Activated CD4-positive, alpha-beta T cell treated with anti-CD3 and anti-CD28 coated beads for 36 hours (primary cell): ENCODE data around the gene TNFAIP8. TPM values are rescaled to one million over a fixed set of nuclear protein-coding genes. Genes with fewer than 3 reads are reported as not detected.
A peak's percentile ranks its signal among the peaks of the same experiment; 100 is the strongest.

Source experiments
- ATAC-seq: fragments of 200-7000 bp; cut with Tn5 transposase; one replicate; pipeline ENCODE4 v1.10.0; 2021; ENCODE audit warnings: mild to moderate bottlenecking, moderate library complexity
- CTCF ChIA-PET: fragments of 350-600 bp; sonication (Branson Sonifier 250); formaldehyde crosslinking; loops from one replicate; lab custom pipeline; 2021; ENCODE audit warnings: antibody characterized with exemption; lab: Charles Lee
- POLR2A ChIA-PET: fragments of 350-600 bp; sonication (Branson Sonifier 250); formaldehyde crosslinking; loops from one replicate; lab custom pipeline; 2021; ENCODE audit warnings: antibody characterized with exemption, inconsistent platforms; lab: Charles Lee
- DNase-seq: peaks from one replicate; pipeline ENCODE4 v3.0.0-alpha.2; 2020
- H3K27ac Mint-ChIP-seq: one replicate; pipeline ENCODE4 v1.8.0; 2021; ENCODE audit warnings: mixed read lengths
- H3K27me3 Mint-ChIP-seq: one replicate; pipeline ENCODE4 v1.8.0; 2021; ENCODE audit warnings: mixed read lengths
- H3K36me3 Mint-ChIP-seq: one replicate; pipeline ENCODE4 v1.8.0; 2021; ENCODE audit warnings: low read depth, mixed read lengths
- H3K4me1 Mint-ChIP-seq: one replicate; pipeline ENCODE4 v1.8.0; 2021; ENCODE audit warnings: mixed read lengths
- H3K4me3 Mint-ChIP-seq: one replicate; pipeline ENCODE4 v1.8.0; 2021; ENCODE audit warnings: mild to moderate bottlenecking, moderate library complexity, mixed read lengths
- H3K9me3 Mint-ChIP-seq: one replicate; pipeline ENCODE4 v1.8.0; 2021; ENCODE audit warnings: low read depth, mixed read lengths
- intact Hi-C, 2 experiments: fragments of 100-400 bp; cut with DNase I in 1 of 2; cut with micrococcal nuclease in 1 of 2; formaldehyde crosslinking; loops; one replicate each; pipeline versions ENCODE4 v1.14.2 to v1.15.1; 2022 to 2024; cut with DNase I, micrococcal nuclease
- total RNA-seq, 2 experiments: library from RNA; stranded (reverse); gene quantifications; one replicate each; pipeline ENCODE4 v1.2.3, GENCODE V29; 2021

Gene TNFAIP8
- total RNA-seq, 2 experiments from 2014 or later, result 166 to 171 TPM

DNA sequence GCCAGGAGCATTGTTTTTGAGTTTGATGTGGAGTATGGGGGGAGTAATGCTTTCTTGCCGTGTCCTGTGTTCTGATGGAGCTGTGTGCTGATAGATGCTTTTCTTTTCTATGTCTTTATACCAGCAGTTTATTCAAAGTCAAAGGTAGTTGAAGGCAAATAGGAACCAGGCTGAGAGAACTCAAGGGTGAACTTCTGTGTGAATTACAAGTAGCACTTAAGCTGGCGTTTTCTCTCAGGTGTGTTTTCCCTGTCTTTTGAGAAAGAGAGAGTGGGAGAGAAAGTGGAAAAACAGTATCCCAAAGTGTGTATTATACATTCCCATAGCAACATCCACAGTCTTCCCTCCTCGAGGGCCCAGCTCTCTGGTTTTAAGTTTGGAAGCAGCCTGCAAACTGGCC lies 1.5 kb downstream of the TNFAIP8 start:
- intact Hi-C loops, result loop anchor here in 1 of 2 experiments (2.0 to 5.0 kb wide), 3 partner anchors 40 to 370 kb away; partner anchors contain the start of gene DTWD2
- no peak for DNase-seq
- Mint-ChIP-seq H3K27me3 (no peaks in the 10 kb centered on the region), H3K4me3 (peak overlapping the region; percentile 98), H3K4me1 (peaks cover 68% of the 10 kb centered on the region), H3K27ac (peak overlapping the region; percentile 99), H3K36me3 (peaks cover 68% of the 10 kb centered on the region), H3K9me3 (no peaks in the 10 kb centered on the region)
- ATAC-seq, result no peak
- CTCF ChIA-PET, result interaction anchor here (0.6 to 8.7 kb wide), 14 partner anchors 9 to 369 kb away, joined by 3 to 53 read pairs (median 4); partner anchors contain the start of gene DTWD2
- POLR2A ChIA-PET, result interaction anchor here (0.6 to 2.3 kb wide), 10 partner anchors 8 to 287 kb away, joined by 3 to 21 read pairs (median 4); no protein-coding TSS in a partner anchor

DNA sequence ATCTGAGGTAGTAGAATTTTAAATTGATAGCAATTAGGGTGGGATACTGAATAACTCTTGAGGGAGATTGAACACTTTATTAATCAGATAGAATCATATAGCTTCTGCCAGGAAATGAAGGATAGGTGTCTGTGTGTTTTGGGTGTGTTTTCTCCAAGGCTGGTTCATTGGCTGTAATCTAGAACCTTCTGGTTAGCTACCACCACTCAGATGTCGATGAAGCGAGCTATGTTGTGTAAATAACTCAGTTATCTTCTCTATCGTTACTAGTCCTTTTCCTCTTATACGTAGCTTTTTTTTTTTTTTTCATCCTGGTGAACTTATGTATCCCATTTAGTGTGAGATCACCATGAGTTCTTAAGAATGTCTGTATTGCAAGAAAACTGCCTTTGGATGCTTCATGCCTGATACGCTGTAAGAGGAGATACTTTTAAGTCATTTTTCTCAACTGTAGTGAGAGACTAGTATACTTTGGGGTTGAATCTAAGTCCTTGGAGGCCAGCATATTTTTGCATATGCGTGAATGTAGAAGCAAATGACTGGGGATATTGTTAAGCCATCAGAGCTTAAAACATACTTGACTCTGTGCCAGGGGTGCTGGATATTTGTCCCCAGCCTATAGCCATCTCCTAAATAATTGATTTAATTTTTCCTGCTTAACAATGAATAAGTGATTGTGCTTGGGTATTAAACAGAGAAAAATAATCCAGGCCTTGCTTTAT lies 2.1 kb downstream of the TNFAIP8 start:
- CTCF ChIA-PET, result interaction anchor here (0.6 to 8.7 kb wide), 13 partner anchors 8 to 370 kb away, joined by 3 to 53 read pairs (median 4); partner anchors contain the start of gene DTWD2
- H3K27ac Mint-ChIP-seq, result peak overlapping the region; percentile 99
- H3K4me3 Mint-ChIP-seq, result peak overlapping the region; percentile 98
- H3K27me3 Mint-ChIP-seq, result no peaks in the 10 kb centered on the region
- ATAC-seq (no peak), DNase-seq (no peak)
- intact Hi-C loops, result loop anchor here (1.0 to 5.0 kb wide), 4 partner anchors 9 to 371 kb away; partner anchors contain the start of gene DTWD2 (in 1 of the 2)
- peaks cover 68% of the 10 kb centered on the region for H3K4me1 Mint-ChIP-seq
- no peaks in the 10 kb centered on the region for H3K9me3 Mint-ChIP-seq
- peaks cover 70% of the 10 kb centered on the region for H3K36me3 Mint-ChIP-seq
- POLR2A ChIA-PET, result interaction anchor here (0.6 to 2.3 kb wide), 7 partner anchors 12 to 95 kb away, joined by 3 to 21 read pairs (median 4); no protein-coding TSS in a partner anchor

DNA sequence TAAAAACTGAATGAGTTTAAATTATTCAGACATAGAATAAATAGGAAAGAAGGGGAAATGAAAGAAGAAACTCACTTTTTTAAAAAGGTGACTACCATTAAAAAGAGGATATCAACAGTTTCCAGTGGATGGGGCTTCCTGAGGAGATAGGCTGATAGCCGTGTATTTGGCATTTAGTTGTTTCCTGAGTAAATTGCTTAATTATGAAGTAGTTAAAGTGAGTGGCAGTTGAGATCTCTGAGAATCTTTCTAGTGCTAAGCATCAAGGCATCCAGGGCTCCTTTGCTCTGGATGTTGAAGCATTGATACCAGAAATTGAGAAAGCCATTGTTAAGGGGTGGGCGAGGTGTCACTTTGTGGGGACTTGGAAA lies 2.7 kb downstream of the TNFAIP8 start:
- peak overlapping the region; percentile 98 for H3K4me3 Mint-ChIP-seq
- CTCF ChIA-PET, result interaction anchor here (0.6 to 8.7 kb wide), 9 partner anchors 8 to 370 kb away, joined by 3 to 53 read pairs (median 4); partner anchors contain the start of gene DTWD2
- ATAC-seq, result no peak
- no peaks in the 10 kb centered on the region for H3K27me3 Mint-ChIP-seq
- DNase-seq, result no peak
- POLR2A ChIA-PET, result interaction anchor here (1.6 to 2.1 kb wide), 2 partner anchors 14 to 24 kb away, joined by 3 to 21 read pairs; no protein-coding TSS in a partner anchor
- peaks cover 69% of the 10 kb centered on the region for H3K4me1 Mint-ChIP-seq
- H3K27ac Mint-ChIP-seq, result peak overlapping the region; percentile 99
- H3K36me3 Mint-ChIP-seq, result peaks cover 75% of the 10 kb centered on the region
- intact Hi-C loops, result loop anchor here (1.0 to 5.0 kb wide), 3 partner anchors 9 to 371 kb away; partner anchors contain the start of gene DTWD2 (in 1 of the 2)
- no peaks in the 10 kb centered on the region for H3K9me3 Mint-ChIP-seq

DNA sequence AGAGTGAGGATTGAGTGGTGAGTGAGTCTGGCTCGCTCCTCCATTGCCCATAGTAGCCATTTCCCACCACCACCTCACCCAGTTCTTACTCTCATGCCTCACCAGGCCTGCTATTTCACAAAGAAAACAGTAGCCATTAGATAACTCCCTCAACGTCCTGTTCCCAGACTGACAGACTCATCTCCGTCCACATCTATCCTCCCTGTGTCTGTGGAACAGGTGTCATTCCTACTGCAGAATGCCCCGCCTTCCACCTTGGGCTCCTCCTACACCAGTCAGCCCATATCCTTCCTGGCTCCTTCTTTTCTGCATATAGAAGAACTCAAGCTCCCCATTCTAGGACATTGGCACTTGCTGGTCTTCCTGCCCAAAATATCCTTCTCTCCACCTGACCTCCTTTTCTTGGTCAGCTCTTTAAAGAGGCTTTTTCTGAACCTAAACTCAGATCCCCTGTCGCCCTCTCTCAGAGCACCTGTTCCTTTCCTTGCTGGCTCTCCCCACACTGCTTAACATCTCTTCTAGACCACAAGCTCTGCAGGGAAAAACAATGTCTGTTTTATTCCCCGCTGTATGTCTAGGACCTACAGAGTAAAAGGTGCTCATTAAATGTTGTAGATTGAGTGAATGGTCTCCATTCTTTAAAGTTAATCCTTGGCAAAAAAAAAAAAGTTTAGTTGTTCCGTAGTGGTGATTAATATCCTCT lies 3.2 kb downstream of the TNFAIP8 start:
- Mint-ChIP-seq H3K4me3 (peak overlapping the region; percentile 98), H3K27ac (peak overlapping the region; percentile 99), H3K27me3 (no peaks in the 10 kb centered on the region), H3K36me3 (peaks cover 79% of the 10 kb centered on the region), H3K4me1 (peaks cover 69% of the 10 kb centered on the region), H3K9me3 (no peaks in the 10 kb centered on the region)
- ChIA-PET POLR2A (interaction anchor here (0.6 to 1.6 kb wide), 6 partner anchors 13 to 47 kb away, joined by 3 to 6 read pairs (median 4); no protein-coding TSS in a partner anchor), CTCF (interaction anchor here (0.6 to 8.7 kb wide), 9 partner anchors 11 to 120 kb away, joined by 3 to 53 read pairs (median 6); no protein-coding TSS in a partner anchor)
- intact Hi-C loops, result loop anchor here (1.0 to 5.0 kb wide), 3 partner anchors 8 to 372 kb away; partner anchors contain the start of gene DTWD2 (in 1 of the 2)
- ATAC-seq (no peak), DNase-seq (no peak)

DNA sequence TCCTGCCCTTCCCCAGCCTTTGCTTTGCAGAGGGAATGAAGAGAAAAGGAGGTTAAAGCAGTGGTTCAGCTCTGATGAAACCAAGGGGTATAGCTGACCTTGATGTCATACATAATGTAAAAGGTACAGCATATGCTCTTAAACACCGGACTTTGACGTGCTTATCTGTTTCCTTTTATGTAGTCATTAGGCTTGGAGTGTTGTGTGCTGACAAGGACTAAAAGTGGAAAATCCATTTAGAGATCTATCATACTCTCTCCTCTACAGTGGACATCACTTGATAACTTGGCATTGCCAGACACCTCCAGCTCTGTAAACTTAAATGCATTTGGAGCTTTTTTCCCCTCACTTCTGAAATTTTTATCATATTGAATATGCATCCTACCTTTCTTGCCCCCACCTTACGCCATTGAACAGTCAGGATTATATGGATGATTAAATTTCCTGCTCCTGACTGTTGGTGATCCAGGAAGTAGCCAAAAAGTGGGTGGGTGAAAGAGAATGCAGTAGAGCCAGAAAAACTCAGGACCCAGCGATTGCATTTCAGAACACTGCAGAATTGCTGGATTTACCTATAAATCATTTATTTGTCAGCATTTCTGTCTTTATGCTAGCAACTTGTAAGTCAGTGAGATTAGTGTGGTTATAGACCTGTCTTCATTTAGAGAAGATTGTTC lies 4.1 kb downstream of the TNFAIP8 start:
- no peaks in the 10 kb centered on the region for H3K9me3 Mint-ChIP-seq
- H3K27ac Mint-ChIP-seq, result peak overlapping the region; percentile 99
- ATAC-seq (no peak), DNase-seq (no peak)
- peaks cover 72% of the 10 kb centered on the region for H3K4me1 Mint-ChIP-seq
- ChIA-PET POLR2A (interaction anchor here (0.6 to 1.6 kb wide), 6 partner anchors 13 to 47 kb away, joined by 3 to 5 read pairs (median 4); no protein-coding TSS in a partner anchor), CTCF (interaction anchor here (0.6 to 8.7 kb wide), 10 partner anchors 11 to 121 kb away, joined by 3 to 53 read pairs (median 6); no protein-coding TSS in a partner anchor)
- H3K36me3 Mint-ChIP-seq, result peaks cover 84% of the 10 kb centered on the region
- intact Hi-C loops, result loop anchor here in 1 of 2 experiments (5.0 kb wide), 2 partner anchors 37 to 373 kb away; partner anchors contain the start of gene DTWD2
- H3K4me3 Mint-ChIP-seq, result peak overlapping the region; percentile 98
- no peaks in the 10 kb centered on the region for H3K27me3 Mint-ChIP-seq

DNA sequence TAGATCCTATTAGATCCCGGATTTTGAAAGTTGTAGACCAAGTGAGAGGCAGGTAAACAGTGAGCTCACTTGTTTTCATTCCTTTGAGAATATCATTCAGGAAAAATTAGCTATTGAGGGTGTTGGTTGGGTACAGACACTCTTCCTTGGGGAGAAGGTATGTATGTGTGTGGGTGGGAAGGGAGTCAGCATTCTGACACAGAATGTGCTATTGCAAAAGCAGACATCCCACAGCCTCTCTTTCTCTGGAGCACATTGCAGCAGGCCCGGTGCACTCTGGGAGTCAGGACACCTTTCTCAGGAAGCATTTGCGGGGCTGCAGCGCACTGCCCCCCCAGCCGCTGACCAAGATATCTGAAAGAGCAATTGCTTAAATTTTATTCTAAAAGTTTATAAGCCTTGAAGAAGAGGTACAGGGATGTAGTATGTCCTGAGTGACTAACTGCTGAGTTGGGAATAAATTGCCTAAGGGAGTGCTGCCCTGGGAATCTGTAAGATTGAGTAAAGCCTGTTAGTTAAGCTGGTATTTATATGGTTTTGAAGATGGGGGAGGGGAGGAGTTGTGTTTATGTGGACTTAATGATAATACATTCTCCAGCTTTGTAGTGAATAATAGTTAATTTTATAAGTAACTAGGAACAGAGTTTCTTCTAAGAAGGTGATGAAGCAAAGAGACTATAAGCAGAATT lies 5.2 kb downstream of the TNFAIP8 start:
- H3K27ac Mint-ChIP-seq, result peak overlapping the region; percentile 99
- H3K36me3 Mint-ChIP-seq, result peaks cover 90% of the 10 kb centered on the region
- H3K4me1 Mint-ChIP-seq, result peaks cover 79% of the 10 kb centered on the region
- peak overlapping the region; percentile 98 for H3K4me3 Mint-ChIP-seq
- intact Hi-C loops, result no loop called here
- CTCF ChIA-PET, result interaction anchor here (0.6 to 8.7 kb wide), 16 partner anchors 8 to 373 kb away, joined by 3 to 53 read pairs (median 4); partner anchors contain the start of gene DTWD2
- no peak for ATAC-seq
- peaks cover 1% of the 10 kb centered on the region for H3K9me3 Mint-ChIP-seq
- POLR2A ChIA-PET, result no interaction called here
- no peaks in the 10 kb centered on the region for H3K27me3 Mint-ChIP-seq
- no peak for DNase-seq

DNA sequence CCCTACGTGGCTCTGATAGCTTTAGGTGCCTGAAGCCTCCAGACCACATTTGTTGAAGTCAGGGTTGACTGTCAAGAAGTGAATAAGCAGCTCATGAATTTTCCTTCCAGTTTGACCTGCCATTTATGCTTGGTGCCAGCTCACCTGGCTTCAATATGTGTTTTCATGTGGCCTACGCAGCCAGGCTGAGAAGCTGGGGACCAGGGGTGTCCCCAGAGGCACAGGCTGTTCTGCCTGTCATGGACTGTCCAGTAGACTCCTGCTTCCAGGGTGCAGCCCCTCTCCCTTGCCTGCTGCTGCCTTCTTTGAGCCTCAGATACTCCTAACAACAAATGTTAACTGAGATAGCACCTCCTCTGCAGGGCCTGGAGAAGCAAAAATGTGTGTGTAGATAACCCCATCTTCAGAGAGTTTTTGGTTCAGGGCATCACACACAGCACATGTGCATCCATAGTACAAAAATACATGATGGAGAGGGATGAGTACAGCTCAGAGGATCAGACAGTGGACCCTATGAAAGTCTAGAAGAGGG lies 5.8 kb downstream of the TNFAIP8 start:
- Mint-ChIP-seq H3K27ac (peak overlapping the region; percentile 99), H3K4me3 (peak overlapping the region; percentile 98), H3K36me3 (peaks cover 91% of the 10 kb centered on the region), H3K9me3 (peaks cover 1% of the 10 kb centered on the region), H3K27me3 (no peaks in the 10 kb centered on the region), H3K4me1 (peaks cover 85% of the 10 kb centered on the region)
- intact Hi-C loops, result no loop called here
- DNase-seq (no peak), ATAC-seq (peak; percentile 6)
- ChIA-PET CTCF (interaction anchor here (0.6 to 8.7 kb wide), 11 partner anchors 9 to 374 kb away, joined by 3 to 53 read pairs (median 4); partner anchors contain the start of gene DTWD2), POLR2A (interaction anchor here (1.3 to 1.4 kb wide), 2 partner anchors 72 to 94 kb away, joined by 3 to 4 read pairs; no protein-coding TSS in a partner anchor)

DNA sequence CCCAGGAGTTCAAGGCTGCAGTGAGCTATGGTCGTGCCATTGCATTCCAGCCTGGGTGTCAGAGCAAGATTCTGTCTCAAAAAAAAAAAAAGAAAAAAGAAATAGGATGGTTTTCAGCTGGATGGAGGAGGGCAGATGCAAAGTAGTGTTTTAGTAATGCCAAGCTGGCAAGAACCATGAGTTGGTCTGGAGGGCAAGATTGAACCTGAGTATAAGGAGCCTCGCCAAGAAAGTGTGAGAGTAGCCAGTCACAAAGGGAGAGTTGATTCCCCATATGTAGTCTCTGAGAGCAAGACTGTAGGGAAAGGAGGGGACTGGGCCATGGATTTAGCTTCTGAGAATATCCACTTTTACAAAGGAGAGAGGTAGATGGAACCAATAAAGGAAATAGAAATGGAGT lies 6.9 kb downstream of the TNFAIP8 start:
- ATAC-seq (no peak), DNase-seq (no peak)
- H3K27me3 Mint-ChIP-seq, result no peaks in the 10 kb centered on the region
- ChIA-PET POLR2A (interaction anchor here (0.7 to 2.2 kb wide), 9 partner anchors 9 to 95 kb away, joined by 3 to 9 read pairs (median 4); no protein-coding TSS in a partner anchor), CTCF (interaction anchor here (0.6 to 8.7 kb wide), 9 partner anchors 9 to 90 kb away, joined by 3 to 53 read pairs (median 4); no protein-coding TSS in a partner anchor)
- H3K4me1 Mint-ChIP-seq, result peaks cover 93% of the 10 kb centered on the region
- intact Hi-C loops, result no loop called here
- peaks cover 82% of the 10 kb centered on the region for H3K36me3 Mint-ChIP-seq
- peak overlapping the region; percentile 98 for H3K4me3 Mint-ChIP-seq
- H3K27ac Mint-ChIP-seq, result peak overlapping the region; percentile 99
- H3K9me3 Mint-ChIP-seq, result peaks cover 1% of the 10 kb centered on the region

DNA sequence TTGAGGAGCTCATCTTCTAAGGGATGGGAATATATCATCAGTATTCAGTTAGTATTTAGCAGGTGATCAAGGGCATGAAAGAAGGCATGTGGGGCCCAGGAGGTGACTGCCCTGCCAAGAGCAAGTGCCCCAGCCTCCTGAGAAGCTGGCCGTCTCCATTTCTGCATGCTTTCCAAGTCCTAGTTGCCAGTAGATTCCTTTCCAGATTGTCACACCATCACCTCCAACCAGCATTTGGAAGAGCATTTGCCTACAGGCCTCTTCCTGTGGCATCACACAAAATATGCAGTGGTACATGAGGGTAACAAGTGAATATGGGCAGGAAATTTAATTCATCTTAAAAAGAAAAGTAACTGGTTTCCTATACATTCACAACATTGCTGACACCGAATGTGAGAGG lies 7.5 kb downstream of the TNFAIP8 start:
- peaks cover 96% of the 10 kb centered on the region for H3K4me1 Mint-ChIP-seq
- ChIA-PET POLR2A (interaction anchor here (0.7 to 2.2 kb wide), 7 partner anchors 10 to 60 kb away, joined by 3 to 9 read pairs (median 4); no protein-coding TSS in a partner anchor), CTCF (interaction anchor here (0.6 to 8.7 kb wide), 10 partner anchors 9 to 91 kb away, joined by 3 to 53 read pairs (median 4); no protein-coding TSS in a partner anchor)
- H3K27ac Mint-ChIP-seq, result peak overlapping the region; percentile 99
- H3K36me3 Mint-ChIP-seq, result peaks cover 81% of the 10 kb centered on the region
- H3K9me3 Mint-ChIP-seq, result peaks cover 1% of the 10 kb centered on the region
- peak overlapping the region; percentile 98 for H3K4me3 Mint-ChIP-seq
- ATAC-seq (no peak), DNase-seq (no peak)
- H3K27me3 Mint-ChIP-seq, result no peaks in the 10 kb centered on the region
- intact Hi-C loops, result no loop called here
